A172 (cell line): Measurements from ENCODE around the gene SUMO3. TPM values are rescaled to one million over a fixed set of nuclear protein-coding genes. Genes with fewer than 3 reads are reported as not detected.

Source experiments
- DNase-seq: peaks from one replicate; pipeline ENCODE4 v3.0.0-alpha.2; 2015; ENCODE audit warnings: low spot score
- total RNA-seq: library from RNA; depleted of rRNA; stranded (reverse); fragments of >200 nt; shearing (Covaris generic); gene quantifications from 2 replicates; pipeline ENCODE4 v1.2.3, GENCODE V29; 2014

Gene SUMO3
- total RNA-seq, 1 experiment from 2014 or later = 140 TPM

GRCh38 chr21:44803651-44804050, 14.2 kb downstream of the SUMO3 start:
- DNase-seq = no peak

- peak; percentile 15 for DNase-seq
These were observed 15.3 kb downstream of the SUMO3 start for GRCh38 chr21:44802396-44803153.

GRCh38 chr21:44801468-44802395, 16.1 kb downstream of the SUMO3 start, which contains the start of gene UBE2G2:
Gene UBE2G2 (minus strand): TSS chr21:44801820. CDS start chr21:44801748, 72 bp downstream.
- DNase-seq = peak; percentile 68

- DNase-seq = peak; percentile 62
These were observed 16.8 kb downstream of the SUMO3 start for GRCh38 chr21:44800971-44801467.

- DNase-seq = no peak
These were observed 17.8 kb downstream of the SUMO3 start for GRCh38 chr21:44800103-44800502.

GRCh38 chr21:44799646-44800045, 18.2 kb downstream of the SUMO3 start:
- DNase-seq = no peak

GRCh38 chr21:44797775-44798174, 20.1 kb downstream of the SUMO3 start:
- no peak for DNase-seq

- no peak for DNase-seq
These were observed 22.5 kb downstream of the SUMO3 start for GRCh38 chr21:44795342-44795741.

- DNase-seq = no peak
These were observed 24.1 kb downstream of the SUMO3 start for GRCh38 chr21:44793592-44794374.

GRCh38 chr21:44792702-44793591, 24.9 kb downstream of the SUMO3 start:
- peak; percentile 53 for DNase-seq

GRCh38 chr21:44791993-44792392, 25.9 kb downstream of the SUMO3 start:
- DNase-seq = no peak

- no peak for DNase-seq
These were observed 26.6 kb downstream of the SUMO3 start for GRCh38 chr21:44791246-44791645.

GRCh38 chr21:44790368-44790767, 27.5 kb downstream of the SUMO3 start:
- no peak for DNase-seq

- DNase-seq = no peak
These were observed 28.0 kb downstream of the SUMO3 start for GRCh38 chr21:44789880-44790279.

- peak; percentile 24 for DNase-seq
These were observed 32.1 kb downstream of the SUMO3 start for GRCh38 chr21:44785620-44786335.

GRCh38 chr21:44784810-44785209, 33.1 kb downstream of the SUMO3 start:
- DNase-seq = no peak

- no peak for DNase-seq
These were observed 34.7 kb downstream of the SUMO3 start for GRCh38 chr21:44783020-44783696.

- no peak for DNase-seq
These were observed 36.9 kb downstream of the SUMO3 start for GRCh38 chr21:44780767-44781459.

GRCh38 chr21:44780137-44780502, 37.7 kb downstream of the SUMO3 start:
- no peak for DNase-seq
